Inflammatory macrophage treated with lipopolysaccharide for 4 hours (primary cell): ENCODE measurements around the gene NUP153.
"Not testable (repeated sequence)": the region's sequence is repeated elsewhere in the genome, so short reads cannot be mapped to it uniquely, and the experiment has no call there.

Experiments used
- DNase-seq: peaks from one replicate; pipeline ENCODE4 v3.0.0-alpha.2; 2020

The NUP153 gene

DNA sequence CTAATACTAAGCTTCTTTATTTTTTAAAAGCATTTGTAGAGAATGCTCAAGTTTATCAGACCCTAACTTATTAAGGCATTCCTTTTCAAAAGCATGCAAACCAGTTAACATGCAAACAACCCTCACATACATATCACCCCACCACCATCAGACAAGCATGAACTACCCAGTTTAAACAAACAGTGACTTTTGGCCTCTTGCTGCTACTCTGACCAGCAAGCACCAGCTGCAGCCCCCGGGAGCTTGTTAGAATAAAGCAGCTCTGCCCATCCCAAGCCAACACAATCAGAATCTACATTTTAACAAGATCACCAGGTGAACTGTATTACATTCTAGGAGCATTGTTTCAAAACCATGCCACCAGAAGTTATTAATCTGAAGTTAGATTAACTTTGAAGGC is 5.9 kb upstream of the NUP153 start:
- no peak for DNase-seq

DNA sequence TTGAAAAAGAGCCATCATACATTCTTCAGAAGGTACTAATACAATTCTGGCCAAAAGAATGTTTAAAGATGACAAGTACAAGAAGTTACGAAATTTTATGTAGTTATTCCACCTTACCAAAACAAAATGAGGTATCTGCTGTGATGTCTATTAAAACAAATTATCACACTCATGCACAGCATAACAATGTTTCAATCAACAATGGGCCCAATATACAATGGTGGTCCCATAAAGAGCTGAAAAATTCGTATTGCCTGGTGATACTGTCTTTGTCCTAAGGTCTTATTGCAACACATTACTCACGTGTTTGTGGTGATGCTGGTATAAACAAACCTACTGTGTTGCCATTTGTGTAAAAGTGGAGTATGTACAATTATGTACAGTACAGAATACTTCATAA is 3.6 kb upstream of the NUP153 start:
- DNase-seq = peak; percentile 3

DNA sequence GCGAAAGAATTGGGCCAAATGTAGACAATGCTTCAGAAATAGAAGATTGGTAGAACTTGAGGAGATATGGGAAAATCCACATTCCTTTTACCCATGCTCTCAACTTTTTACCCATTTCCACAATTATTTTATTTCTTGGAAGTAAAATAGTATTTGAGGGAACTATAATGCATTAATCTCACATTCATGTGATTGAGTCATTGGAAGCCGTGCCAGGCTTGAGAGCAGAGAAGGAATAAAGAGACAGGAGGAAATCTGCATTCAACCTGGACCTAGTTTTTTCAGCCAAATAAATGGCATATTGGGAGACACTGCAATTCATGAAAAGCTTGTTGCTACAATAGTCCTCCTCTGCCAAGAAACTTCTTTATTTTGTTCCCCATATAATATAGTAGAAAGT is 2.8 kb upstream of the NUP153 start:
- no peak for DNase-seq

DNA sequence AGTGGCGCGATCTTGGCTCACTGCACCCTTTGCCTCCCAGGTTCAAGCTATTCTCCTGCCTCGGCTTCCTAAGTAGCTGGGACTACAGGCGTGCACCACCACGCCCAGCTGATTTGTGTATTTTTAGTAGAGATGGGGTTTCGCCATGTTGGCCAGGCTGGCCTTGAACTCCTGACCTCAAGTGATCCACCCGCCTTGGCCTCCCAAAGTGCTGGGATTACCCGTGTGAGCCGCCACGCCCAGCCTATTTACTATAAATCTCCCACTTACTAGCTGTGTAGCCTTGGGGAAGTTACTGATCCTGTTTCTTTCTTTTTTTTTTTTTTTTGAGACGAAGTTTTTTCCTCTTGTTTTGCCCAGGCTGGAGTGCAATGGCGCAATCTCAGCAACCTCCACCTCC is 1.3 kb upstream of the NUP153 start:
- DNase-seq = not testable (repeated sequence)

DNA sequence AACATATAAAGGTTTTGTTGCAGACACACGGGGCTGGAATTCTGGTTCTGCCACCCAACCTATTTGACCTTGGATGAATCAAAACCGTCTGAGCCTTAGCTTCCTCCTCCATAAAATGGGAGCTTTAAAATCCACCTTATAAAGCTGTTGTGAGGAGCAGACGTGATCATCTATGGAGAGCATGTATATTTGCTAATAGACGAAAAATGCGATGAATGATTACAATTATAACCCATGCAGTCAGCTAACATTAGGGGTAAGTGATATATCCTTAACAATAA is 586 bp upstream of the NUP153 start:
- peak; percentile 13 for DNase-seq

DNA sequence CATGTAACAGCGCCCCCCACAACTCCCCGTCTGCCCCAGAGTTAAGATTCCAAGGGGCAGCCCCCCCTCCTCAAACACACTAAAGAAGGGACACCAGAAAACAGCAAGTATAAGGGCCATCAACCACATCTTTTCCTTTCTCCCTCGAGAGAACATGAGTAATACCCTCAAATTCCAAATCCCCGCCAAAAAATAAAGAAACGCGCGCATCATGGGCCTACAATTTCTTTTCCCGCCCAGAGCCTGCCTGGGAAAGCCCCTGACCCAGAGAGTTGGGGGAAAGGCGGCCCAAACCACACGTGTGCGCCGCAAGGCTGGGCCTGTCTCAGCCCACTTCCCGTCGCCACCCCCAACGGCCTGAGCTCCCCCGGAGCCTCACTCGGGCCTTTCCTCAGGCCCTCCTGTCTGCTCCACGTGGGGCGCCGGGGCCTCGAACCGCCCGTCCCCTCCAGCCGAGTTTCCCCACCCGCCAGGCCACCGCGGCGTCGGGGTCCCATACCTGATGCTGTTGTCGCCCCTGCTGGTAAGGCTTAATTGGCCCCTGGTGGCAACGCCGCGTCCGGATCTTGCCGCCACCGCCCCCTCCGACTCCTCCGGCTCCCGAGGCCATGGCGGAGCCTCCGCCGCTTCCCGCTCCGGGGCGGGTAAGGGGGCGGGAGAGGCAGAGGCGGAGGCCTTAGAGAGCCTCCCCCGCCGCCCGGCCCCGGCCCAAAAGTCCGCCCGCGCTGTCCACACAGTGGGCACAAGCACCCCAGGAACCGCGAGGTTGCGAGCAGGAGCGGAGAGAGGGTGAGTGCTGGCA is 746 bp downstream of the NUP153 start:
- DNase-seq = peak; percentile 81

DNA sequence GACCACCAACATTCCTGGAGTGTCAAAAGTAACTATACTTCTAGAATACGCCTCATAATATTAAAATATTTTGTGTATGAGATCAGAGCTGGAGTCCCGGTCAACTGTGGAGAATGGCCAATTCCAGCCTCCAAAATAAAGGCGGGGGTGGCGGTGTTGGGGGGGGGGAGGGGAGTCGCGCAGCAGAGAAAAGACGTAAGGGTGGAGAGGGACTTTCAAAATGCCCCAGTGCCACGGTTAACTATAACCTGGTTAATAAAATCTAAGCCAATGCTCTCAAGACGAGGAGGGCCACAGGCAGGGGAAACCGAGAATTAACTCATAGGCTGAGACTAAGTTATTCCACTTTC is 1.3 kb downstream of the NUP153 start:
- peak; percentile 36 for DNase-seq

DNA sequence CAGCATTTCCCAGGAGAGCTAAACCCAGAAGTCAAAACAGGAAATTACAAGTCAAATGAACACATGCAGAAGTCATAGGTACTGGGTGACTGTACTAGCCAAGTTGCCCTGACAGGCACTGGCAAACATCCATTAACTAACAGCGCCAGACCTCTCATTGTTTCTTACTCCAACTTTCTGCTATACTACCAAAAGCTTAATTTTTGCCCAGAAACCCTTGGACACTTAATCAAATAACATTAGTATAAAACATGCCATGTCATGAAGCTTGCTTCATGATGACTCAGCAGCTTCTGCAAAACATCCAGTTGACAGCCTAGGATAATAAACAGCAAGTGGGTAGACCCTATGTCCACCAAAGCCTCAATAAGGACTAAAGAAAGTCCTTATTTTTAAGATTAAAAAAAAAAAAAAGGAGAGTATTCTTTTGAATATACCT is 3.5 kb downstream of the NUP153 start:
- DNase-seq = peak; percentile 63

DNA sequence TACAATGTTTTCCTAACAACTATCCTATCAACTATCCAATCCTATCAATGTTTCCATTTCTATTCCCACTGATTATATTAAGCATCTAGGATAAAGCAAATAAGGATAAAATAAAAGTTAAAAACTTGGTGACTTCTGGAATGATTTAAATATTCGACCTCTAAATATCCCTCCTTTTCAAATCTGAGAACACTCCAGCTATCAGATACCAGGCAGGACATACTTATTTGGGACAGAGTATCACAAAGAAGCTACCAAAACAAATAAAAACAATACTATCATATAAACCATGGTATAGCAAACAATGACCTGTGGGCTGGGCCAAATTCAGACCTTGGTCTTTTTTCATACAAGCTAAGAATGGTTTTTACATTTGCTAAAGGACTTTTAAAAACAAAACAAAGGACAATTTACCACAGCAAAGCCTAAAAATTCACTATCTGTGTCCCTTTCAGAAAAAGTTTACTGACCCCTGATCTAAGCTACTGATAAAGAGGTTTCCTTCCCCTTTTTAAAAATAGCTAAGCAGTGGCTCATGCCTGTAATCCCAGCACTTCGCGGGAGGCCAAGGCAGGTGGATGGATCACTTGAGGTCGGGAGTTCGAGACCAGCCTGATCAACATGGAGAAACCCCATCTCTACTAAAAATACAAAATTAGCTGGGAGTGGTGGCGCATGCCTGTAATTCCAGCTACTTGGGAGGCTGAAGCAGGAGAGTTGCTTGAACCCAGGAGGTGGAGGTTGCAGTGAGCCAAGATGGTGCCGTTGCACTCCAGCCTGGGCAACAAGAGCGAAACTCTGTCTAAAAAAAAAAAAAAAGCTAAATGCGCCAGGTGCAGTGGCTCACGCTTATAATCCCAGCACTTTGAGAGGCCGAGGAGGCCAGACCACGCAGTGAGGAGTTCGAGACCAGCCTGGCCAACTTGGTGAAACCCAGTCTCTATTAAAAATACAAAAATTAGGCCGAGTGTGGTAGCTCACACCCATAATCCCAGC is 6.0 kb downstream of the NUP153 start:
- DNase-seq = peak; percentile 9

DNA sequence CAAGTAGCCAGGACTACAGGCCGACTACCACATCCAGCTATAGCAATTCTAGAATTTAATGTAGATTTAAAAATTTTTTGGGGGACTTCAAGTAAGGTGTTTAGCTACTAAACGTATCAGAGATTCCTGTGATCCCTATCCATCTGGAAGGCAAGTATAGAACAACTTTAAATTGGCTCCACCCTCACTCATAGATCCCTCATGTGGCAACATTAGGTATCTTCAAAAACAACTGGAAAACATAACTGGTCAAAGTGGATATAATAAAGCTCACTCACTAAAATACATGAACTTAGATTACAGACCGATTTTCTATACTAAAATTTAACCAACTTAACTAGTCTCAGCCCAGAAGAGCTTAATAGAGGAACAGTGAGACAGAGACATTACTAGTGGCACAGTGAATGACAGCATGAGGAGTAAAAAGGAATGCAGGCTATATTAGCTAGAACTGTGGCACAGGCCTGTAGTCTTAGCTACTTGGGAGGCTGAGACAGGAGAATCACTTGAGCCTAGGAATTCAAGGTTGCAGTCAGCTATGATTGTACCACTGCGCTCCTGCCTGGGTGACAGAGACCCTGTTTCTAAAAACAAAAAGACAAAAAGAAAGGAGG is 14.7 kb downstream of the NUP153 start:
- no peak for DNase-seq

DNA sequence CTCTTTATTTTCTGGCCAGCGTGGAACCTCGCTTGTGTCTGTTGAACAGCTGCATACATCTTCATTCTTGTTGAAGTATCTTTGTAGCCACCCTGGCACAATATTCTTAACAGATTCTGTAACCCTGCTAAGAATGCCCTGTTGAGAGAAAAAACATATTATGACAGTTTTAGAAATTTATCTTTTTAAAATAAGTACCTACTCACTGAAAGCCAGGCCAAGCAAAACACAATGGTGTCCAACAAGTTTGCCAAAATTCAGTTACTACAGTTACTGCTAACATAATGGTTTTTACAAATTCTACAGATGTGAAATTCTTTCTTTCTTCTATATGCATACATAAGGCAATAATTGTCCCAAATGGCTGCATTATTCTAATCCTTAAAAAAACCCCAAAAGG is 18.2 kb downstream of the NUP153 start:
- no peak for DNase-seq

DNA sequence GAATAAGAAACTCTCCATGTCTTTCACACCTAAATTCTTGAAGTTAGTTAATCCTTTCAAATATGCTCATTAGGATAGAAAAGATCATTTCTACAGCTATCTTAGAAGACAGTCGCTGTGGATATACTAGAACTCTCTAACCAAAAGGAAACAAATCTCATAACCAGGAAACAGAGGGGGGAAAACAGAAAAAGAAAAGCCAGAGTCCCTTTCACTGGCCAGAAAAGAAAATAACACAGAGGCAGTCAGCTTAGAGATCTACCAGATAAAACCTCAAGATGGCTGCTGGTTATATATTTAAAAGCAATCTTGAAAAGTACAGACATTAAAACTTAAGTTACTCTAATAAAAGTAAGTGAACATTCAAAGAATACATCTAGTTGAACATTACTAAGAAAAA is 19.6 kb downstream of the NUP153 start:
- no peak for DNase-seq

DNA sequence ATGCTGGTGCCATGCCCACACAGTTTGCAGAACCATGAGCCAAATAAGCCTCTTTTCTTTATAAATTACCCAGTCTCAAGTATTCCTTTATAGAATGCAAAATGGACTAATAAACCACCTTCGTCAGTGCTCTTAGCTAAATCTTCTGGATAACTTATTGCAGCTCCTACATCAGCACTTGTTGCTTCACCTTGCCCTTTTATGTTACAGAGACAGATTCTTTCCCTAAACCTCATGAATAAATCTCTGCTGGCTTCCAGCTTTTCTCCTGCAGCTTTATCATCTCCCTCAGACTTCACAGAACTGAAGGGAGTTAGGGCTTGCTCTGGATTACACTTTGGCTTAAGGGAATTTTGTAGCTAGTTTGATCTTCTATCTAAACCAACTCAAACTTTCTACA is 22.6 kb downstream of the NUP153 start:
- no peak for DNase-seq

DNA sequence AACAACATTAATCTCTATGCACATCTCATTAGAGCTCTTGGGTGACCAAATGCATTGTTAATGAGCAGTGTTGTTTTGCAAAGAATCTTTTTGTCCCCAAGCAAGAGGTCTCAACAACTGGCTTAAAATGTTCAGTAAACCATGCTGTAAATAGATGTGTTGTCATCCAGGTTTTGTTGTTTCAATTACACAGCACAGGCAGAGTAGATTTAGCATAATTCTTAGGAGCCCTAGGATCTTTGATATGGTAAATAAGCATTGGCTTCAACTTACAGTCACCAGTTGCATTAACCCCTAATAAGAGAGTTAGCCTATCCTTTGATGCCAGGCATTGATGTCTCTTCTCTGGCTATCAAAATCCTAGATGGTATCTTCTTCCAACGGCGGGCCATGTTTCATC is 23.3 kb downstream of the NUP153 start:
- no peak for DNase-seq

DNA sequence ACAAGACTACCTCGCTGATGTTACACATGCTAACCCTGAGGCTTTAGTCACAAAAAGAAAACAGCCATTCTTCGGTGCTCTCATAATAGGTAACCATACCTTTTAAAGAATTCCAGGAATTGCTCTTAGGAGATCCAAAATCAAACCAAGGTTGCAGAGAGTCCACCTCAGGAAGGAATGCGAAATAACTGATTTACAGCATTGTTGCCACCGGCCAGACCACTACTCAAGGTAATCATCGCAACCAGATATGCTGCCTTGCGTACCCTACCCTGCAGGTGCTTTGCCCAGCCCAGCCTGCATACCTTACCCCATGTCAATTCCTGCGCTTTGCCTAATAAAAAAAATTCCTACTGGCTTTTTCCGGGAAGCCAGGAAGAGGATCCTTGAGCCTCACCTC is 27.0 kb downstream of the NUP153 start:
- DNase-seq = no peak

DNA sequence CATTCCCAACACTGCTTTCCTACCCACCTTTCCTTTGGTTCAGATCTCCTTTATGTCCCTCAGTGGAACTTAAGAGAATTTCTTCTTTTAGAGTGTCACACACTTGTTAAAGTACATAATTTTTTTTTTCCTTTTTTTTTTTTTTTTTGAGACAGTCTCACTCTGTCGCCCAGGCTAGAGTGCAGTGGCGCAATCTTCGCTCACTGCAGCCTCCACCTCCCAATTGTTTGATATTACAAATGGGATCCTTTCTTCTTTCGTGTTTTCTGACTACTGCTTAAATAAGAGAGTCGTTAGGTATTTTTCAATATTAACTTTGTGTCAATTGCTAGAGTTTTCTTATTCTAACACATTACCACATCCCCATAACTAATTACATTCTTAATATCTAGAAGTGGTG is 29.1 kb downstream of the NUP153 start:
- no peak for DNase-seq

DNA sequence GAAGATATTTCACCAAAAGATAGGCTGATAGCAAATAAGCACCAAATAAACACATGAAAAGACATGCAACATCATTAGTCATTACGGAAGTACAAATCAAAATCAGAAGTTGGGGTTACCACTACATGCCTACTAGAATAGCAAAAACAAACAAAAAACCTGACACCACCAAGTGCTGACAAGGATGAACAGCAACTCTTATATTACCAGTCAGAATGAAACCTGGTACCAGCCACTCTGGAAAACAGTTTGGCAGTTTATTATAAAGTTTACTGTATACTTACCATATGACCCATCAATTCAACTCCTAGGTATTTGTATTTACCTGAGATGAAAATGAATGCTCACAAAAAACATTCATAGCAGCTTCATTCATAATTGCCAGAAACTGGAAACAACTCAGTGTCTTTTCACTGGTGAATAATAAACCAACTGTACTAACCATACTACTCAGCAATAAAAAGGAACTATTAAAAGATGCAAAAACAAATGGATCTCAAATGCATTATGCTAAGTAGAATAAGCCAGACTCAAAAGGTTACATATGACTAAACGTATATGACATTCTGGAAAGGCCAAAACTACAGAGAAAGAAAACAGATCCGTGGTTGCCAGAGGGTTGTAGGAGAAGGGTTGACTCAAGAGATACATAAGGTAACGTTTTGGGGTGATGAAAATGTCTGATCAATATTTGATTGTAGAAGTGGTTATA is 33.0 kb downstream of the NUP153 start:
- DNase-seq = no peak

DNA sequence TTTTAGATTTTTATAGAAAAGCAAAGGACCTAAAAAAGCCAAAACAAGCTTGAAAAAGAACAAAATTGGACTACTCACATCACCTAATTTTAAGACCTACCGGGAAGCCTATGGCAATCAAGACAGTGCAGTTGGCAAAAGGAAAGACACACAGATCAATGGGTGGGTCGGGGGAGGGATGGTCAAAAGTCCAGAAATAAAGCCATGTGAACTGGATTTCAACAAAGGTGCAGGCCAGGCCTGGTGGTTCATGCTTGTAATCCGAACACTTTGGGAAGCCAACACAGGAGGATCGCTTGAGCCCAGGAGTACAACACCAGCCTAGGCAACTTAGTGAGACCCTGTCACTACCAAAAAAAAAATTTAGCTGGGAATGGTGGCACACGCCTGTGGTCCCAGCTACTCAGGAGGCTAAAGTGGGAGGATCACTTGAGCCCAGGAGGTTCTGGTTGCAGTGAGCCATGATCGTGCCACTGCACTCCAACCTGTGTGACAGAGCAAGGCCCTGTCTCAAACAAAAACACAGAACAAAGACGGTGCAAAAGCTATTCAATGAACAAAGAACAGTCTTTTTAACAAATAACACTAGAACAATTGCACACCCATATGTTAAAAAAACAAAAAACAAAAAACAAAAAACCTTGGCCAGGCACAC is 34.5 kb downstream of the NUP153 start:
- no peak for DNase-seq

DNA sequence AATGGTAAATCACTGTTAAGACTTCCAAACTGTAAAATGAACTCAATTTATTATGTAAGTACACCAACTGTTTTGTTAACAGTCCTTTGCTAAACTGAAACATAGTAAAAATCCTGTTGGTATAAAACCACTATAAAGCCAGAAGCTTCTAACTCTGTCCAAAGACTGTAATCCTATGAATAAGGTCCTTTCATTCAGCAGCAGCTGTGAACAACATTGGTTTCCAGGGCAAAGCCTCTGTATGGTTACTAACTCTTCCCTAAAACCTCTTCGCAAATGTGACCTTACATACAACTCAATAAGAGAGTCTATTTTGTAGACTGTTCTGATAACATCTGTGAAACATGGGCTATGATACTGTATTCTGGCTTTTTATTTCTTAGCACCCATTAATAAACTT is 40.1 kb downstream of the NUP153 start:
- DNase-seq = no peak

DNA sequence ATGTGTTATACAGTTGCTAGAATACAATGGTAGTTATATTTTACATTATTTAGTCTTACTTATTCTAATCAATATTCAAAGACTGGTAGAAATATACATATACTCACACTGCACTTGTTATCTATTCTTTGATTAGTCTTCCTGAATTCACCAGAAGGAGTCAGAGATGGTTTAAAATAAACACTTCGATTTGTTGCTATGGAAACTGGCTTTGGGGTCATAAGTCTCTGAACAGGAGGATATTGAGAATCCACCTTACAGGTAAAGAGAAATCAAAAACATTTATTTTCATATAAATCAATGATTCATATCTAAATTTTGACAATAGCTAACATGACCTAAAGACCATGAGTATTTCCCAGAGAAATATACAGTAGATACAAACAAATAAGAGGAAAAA is 41.6 kb downstream of the NUP153 start:
- no peak for DNase-seq

DNA sequence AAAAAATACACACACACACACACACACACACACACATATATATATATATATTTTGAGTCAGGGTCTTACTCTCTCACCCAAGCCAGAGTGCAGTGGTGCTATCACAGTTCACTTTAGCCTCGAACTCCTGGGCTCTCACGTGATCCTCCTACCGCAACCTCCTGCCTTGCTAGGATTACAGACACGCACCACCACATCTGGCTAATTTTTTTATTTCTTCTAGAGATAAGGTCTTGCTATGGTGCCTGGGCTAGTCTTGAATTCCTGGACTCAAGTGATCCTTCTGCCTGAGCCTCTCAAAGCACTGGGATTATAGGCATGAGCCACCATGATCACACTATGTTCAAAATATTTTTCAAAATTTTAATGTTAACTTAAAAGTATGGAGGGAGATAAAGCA is 43.5 kb downstream of the NUP153 start:
- no peak for DNase-seq

DNA sequence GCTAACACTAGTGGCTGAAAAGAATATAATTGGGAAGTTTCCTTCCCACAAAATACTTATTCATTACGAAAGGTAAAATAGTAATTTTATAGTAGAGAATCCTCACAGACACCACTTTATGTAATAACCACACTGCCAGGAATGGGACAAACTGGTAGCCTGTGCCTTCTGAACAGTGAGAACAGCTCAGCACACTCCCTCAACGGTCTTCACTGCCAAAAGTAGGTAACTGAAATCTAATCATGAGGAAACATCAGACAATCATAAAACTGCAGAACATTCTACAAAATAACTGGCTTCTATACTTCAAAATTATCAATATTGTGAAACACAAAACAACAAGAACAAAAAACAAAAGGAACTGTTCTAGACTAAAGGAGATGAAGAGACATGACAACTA is 44.1 kb downstream of the NUP153 start:
- no peak for DNase-seq

DNA sequence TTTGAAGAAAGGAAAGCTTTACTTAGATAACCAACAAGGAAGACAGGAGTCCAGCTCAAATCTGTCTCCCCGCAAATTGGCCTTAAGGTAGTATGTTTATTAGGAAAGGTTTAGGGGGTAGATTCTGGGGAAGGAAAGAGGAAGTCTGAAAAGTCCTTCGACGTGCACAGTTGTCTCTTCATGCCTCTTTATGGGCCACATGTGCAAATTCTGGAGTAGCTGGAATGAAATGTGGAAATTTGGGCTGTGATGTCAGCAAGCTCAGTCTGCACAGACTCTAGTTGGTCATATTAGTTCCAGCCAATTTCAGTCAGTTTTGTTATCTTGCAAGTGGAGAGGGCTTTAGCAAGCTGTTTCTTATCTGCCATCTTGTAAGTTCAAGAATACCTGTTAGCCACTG is 50.1 kb downstream of the NUP153 start:
- no peak for DNase-seq
